Upper lobe of left lung (tissue), 4 donors: ENCODE results near the gene NBL1.
"Not testable (repeated sequence)": the region's sequence is repeated elsewhere in the genome, so short reads cannot be mapped to it uniquely, and the experiment has no call there.

Experiments used
- CTCF ChIP-seq, 6 experiments: fragments of 450-650 bp in 4 of 6; fragments of 200-600 bp in 2 of 6; sonication (generic) in 2 of 6; IDR thresholded peaks; one replicate each; pipeline ENCODE4 v1.5.1; 2016 to 2019; ENCODE audit warnings: antibody characterized with exemption in 6 of 6
- EP300 ChIP-seq, 4 donors: sonication (generic); formaldehyde crosslinking; IDR thresholded peaks; one replicate each; pipeline ENCODE4 v1.5.1; 2017; ENCODE audit warnings: antibody characterized with exemption in 4 of 4, control low read depth in 2 of 4
- POLR2A ChIP-seq, 4 donors: fragments of 450-650 bp; IDR thresholded peaks; one replicate each; pipeline ENCODE4 v1.5.1; 2016 to 2017; ENCODE audit warnings: antibody characterized with exemption in 4 of 4, mild to moderate bottlenecking in 2 of 4
- POLR2AphosphoS5 ChIP-seq, 2 donors: sonication (generic); formaldehyde crosslinking; IDR thresholded peaks; one replicate each; pipeline ENCODE4 v1.5.1; 2017; ENCODE audit warnings: antibody characterized with exemption in 2 of 2

GRCh38 chr1:19636749-19637148 lies 7.4 kb upstream of the NBL1 start:
- not testable (repeated sequence) for TF ChIP-seq CTCF, EP300, POLR2A, POLR2AphosphoS5 (IDR thresholded peaks at IDR 0.05)
